HepG2 (cell line): ENCODE measurements around the gene ATP2B2.

Experiments used
- ARID2 ChIP-seq: sonication (generic); formaldehyde crosslinking; IDR thresholded peaks from 2 replicates; pipeline ENCODE4 v1.8.1; 2022; ENCODE audit warnings: mild to moderate bottlenecking, missing genetic modification reagents, borderline replicate concordance
- CEBPB ChIP-seq: IDR thresholded peaks from 2 replicates; pipeline ENCODE4 v1.6.1; 2011; ENCODE audit warnings: low read depth, low read length, improper control_type of control experiment, borderline replicate concordance
- DMAP1 ChIP-seq: IDR thresholded peaks from 2 replicates; pipeline ENCODE4 v1.6.1; 2016
- EZH2 ChIP-seq: conservative IDR thresholded peaks from 2 replicates; pipeline ENCODE4 v1.6.1; 2012; ENCODE audit warnings: mild to moderate bottlenecking, low read depth, low read length, moderate library complexity
- HIVEP1 ChIP-seq: sonication (generic); formaldehyde crosslinking; IDR thresholded peaks from 2 replicates; pipeline ENCODE4 v1.4.0; 2020; ENCODE audit warnings: mild to moderate bottlenecking, missing genetic modification reagents
- NRL ChIP-seq: sonication (generic); formaldehyde crosslinking; IDR thresholded peaks from 2 replicates; pipeline ENCODE4 v1.5.0; 2020; ENCODE audit warnings: missing genetic modification reagents, mild to moderate bottlenecking, moderate library complexity, borderline replicate concordance
- POLR2A ChIP-seq, 2 experiments: IDR thresholded peaks; 2 replicates each; pipeline ENCODE4 v1.6.1; 2011; ENCODE audit warnings: low read depth in 2 of 2, low read length in 2 of 2, mild to moderate bottlenecking in 1 of 2, moderate library complexity in 1 of 2; ENCODE audit not compliant: insufficient read depth in 1 of 2
- POLR2G ChIP-seq: fragments of 200-400 bp; formaldehyde crosslinking; IDR thresholded peaks from 2 replicates; pipeline ENCODE4 v1.6.1; 2018; ENCODE audit warnings: mild to moderate bottlenecking, low read depth, low read length, moderate library complexity
- ZNF24 ChIP-seq: fragments of 450-650 bp; IDR thresholded peaks from 2 replicates; pipeline ENCODE4 v1.6.1; 2017; ENCODE audit warnings: antibody characterized with exemption, mild to moderate bottlenecking
- TF ChIP-seq, protein P1 (sequence below): sonication (generic); formaldehyde crosslinking; IDR thresholded peaks from 2 replicates; pipeline ENCODE4 v1.4.0; 2020; ENCODE audit warnings: mild to moderate bottlenecking, missing genetic modification reagents
- TF ChIP-seq, protein P2 (sequence below): sonication (generic); formaldehyde crosslinking; IDR thresholded peaks from 2 replicates; pipeline ENCODE4 v1.5.0; 2020; ENCODE audit warnings: mild to moderate bottlenecking, missing genetic modification reagents, moderate library complexity

DNA sequence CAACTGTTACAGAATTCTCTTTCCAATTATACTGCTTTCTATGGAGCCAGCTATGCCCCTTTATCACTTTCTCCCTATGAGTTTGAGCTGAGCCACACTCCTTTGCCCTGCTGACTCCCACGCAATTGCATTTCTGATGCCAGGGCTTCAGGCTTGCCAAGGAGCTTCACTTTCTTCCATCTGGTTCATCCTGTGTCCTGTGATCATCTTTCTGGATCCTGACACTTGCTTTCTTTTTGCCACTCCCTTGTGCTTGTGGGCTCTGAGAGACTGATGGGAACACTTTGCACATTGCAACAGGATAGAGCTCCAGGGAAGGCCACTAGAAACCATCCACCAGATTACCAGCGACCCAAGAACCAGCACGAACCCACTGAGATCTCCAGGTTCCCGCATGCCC, 107.5 kb downstream of the ATP2B2 start:
- TF ChIP-seq EZH2 (no peak), POLR2A (IDR thresholded peaks at IDR 0.05; ENCODE audit: insufficient read depth in 1 of 2, low read depth in 2 of 2, low read length in 2 of 2) (no peak), ZNF24 (no peak), HIVEP1 (CRISPR knock-in tag) (no peak), ARID2 (CRISPR knock-in tag) (no peak), DMAP1 (CRISPR knock-in tag) (no peak), NRL (no peak), POLR2G (no peak), CEBPB (no peak)
- TF ChIP-seq, protein P1, sequence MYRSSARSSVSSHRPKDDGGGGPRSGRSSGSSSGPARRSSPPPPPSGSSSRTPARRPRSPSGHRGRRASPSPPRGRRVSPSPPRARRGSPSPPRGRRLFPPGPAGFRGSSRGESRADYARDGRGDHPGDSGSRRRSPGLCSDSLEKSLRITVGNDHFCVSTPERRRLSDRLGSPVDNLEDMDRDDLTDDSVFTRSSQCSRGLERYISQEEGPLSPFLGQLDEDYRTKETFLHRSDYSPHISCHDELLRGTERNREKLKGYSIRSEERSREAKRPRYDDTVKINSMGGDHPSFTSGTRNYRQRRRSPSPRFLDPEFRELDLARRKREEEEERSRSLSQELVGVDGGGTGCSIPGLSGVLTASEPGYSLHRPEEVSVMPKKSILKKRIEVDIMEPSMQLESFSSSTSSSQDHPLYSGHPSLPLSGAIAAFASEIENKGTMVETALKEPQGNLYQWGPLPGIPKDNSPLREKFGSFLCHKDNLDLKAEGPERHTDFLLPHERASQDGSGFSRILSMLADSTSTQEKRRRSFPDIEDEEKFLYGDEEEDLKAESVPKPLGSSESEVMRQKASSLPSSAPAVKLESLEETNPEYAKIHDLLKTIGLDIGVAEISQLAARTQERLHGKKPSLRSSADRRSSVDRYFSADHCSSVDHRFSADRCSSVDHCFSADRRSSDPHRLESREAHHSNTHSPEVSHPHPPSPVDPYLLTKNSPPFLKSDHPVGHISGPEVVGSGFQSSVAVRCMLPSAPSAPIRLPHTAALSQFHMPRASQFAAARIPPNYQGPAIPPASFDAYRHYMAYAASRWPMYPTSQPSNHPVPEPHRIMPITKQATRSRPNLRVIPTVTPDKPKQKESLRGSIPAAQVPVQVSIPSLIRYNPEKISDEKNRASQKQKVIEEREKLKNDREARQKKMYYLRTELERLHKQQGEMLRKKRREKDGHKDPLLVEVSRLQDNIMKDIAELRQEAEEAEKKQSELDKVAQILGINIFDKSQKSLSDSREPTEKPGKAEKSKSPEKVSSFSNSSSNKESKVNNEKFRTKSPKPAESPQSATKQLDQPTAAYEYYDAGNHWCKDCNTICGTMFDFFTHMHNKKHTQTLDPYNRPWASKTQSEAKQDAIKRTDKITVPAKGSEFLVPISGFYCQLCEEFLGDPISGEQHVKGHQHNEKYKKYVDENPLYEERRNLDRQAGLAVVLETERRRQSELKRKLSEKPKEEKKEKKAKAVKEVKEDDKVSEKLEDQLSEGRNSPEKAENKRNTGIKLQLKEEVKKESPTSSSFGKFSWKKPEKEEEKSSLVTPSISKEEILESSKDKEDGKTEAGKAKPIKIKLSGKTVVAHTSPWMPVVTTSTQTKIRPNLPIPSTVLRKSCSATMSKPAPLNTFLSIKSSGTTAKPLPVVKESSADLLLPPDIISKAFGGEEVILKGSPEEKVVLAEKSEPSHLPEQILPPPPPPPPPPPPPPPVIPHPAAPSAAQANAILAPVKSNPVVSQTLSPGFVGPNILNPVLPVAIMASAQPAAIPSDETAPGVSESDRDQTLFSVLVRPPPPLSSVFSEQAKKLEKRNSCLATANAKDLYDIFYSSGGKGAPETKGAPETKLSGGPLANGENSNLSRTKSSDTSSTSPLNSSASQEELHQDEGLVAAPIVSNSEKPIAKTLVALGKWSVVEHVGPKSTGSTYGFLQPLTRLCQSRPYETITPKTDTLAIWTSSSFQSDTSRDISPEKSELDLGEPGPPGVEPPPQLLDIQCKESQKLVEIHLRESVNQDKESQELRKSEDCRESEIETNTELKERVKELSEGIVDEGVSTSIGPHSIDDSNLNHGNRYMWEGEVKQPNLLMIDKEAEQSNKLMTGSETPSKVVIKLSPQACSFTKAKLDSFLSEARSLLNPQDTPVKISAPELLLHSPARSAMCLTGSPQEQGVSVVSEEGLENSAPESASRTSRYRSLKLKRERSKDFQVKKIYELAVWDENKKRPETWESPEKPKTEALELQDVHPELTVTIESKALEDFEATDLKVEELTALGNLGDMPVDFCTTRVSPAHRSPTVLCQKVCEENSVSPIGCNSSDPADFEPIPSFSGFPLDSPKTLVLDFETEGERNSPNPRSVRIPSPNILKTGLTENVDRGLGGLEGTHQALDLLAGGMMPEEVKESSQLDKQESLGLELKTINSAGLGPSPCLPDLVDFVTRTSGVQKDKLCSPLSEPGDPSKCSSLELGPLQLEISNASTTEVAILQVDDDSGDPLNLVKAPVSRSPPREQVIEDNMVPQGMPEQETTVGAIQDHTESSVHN (CRISPR knock-in tag) = no peak
- TF ChIP-seq, protein P2, sequence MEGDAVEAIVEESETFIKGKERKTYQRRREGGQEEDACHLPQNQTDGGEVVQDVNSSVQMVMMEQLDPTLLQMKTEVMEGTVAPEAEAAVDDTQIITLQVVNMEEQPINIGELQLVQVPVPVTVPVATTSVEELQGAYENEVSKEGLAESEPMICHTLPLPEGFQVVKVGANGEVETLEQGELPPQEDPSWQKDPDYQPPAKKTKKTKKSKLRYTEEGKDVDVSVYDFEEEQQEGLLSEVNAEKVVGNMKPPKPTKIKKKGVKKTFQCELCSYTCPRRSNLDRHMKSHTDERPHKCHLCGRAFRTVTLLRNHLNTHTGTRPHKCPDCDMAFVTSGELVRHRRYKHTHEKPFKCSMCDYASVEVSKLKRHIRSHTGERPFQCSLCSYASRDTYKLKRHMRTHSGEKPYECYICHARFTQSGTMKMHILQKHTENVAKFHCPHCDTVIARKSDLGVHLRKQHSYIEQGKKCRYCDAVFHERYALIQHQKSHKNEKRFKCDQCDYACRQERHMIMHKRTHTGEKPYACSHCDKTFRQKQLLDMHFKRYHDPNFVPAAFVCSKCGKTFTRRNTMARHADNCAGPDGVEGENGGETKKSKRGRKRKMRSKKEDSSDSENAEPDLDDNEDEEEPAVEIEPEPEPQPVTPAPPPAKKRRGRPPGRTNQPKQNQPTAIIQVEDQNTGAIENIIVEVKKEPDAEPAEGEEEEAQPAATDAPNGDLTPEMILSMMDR (CRISPR knock-in tag) = no peak
